ENCODE results near the gene TMTC2.
"Not testable (repeated sequence)": the region's sequence is repeated elsewhere in the genome, so short reads cannot be mapped to it uniquely, and the experiment has no call there.

The TMTC2 gene

GRCh38 chr12:83093426-83093825, 406.7 kb downstream of the TMTC2 start:
- DNase-seq = no peak

- DNase-seq = no peak
Measured at GRCh38 chr12:83097643-83098342, 411.1 kb downstream of the TMTC2 start.

GRCh38 chr12:83099436-83099835, 412.7 kb downstream of the TMTC2 start:
- DNase-seq = no peak

- DNase-seq = no peak
Measured at GRCh38 chr12:83102499-83102898, 415.8 kb downstream of the TMTC2 start.

- no peak for DNase-seq
Measured at GRCh38 chr12:83106873-83107272, 420.2 kb downstream of the TMTC2 start.

- no peak for DNase-seq
Measured at GRCh38 chr12:83110424-83110823, 423.7 kb downstream of the TMTC2 start.

GRCh38 chr12:83113945-83114344, 427.2 kb downstream of the TMTC2 start:
- DNase-seq = no peak

GRCh38 chr12:83114966-83115365, 428.3 kb downstream of the TMTC2 start:
- DNase-seq = no peak

GRCh38 chr12:83117926-83118325, 431.2 kb downstream of the TMTC2 start:
- DNase-seq = not testable (repeated sequence)

- no peak for DNase-seq
Measured at GRCh38 chr12:83121897-83122622, 435.4 kb downstream of the TMTC2 start.

GRCh38 chr12:83122623-83122934, 435.9 kb downstream of the TMTC2 start:
- no peak for DNase-seq

GRCh38 chr12:83123039-83123438, 436.3 kb downstream of the TMTC2 start:
- DNase-seq = no peak

- no peak for DNase-seq
Measured at GRCh38 chr12:83128540-83128939, 441.8 kb downstream of the TMTC2 start.

- no peak for DNase-seq
Measured at GRCh38 chr12:83130178-83130577, 443.5 kb downstream of the TMTC2 start.

- no peak for DNase-seq
Measured at GRCh38 chr12:83132360-83132759, 445.7 kb downstream of the TMTC2 start.

- DNase-seq = no peak
Measured at GRCh38 chr12:83136411-83136810, 449.7 kb downstream of the TMTC2 start.

GRCh38 chr12:83140135-83140534, 453.4 kb downstream of the TMTC2 start:
- DNase-seq = no peak

- no peak for DNase-seq
Measured at GRCh38 chr12:83141460-83141994, 454.8 kb downstream of the TMTC2 start.

- DNase-seq = no peak
Measured at GRCh38 chr12:83142914-83143313, 456.2 kb downstream of the TMTC2 start.

GRCh38 chr12:83143950-83144349, 457.2 kb downstream of the TMTC2 start:
- no peak for DNase-seq

- no peak for DNase-seq
Measured at GRCh38 chr12:83145325-83145840, 458.7 kb downstream of the TMTC2 start.

- no peak for DNase-seq
Measured at GRCh38 chr12:83147341-83147740, 460.6 kb downstream of the TMTC2 start.

- no peak for DNase-seq
Measured at GRCh38 chr12:83149987-83150386, 463.3 kb downstream of the TMTC2 start.

All from effector CD8-positive, alpha-beta T cell (primary cell).